NB4 (cell line): Measurements from ENCODE around the gene CSTA.

ENCODE experiments used
- CTCF ChIP-seq: IDR thresholded peaks from one replicate; pipeline ENCODE4 v1.5.1; 2012; ENCODE audit warnings: low read depth, low read length
- MAX ChIP-seq: IDR thresholded peaks from 2 replicates; pipeline ENCODE4 v1.6.1; 2011; ENCODE audit warnings: low read depth, low read length
- MYC ChIP-seq: IDR thresholded peaks from 2 replicates; pipeline ENCODE4 v1.6.1; 2011; ENCODE audit warnings: low read depth, low read length
- POLR2A ChIP-seq: IDR thresholded peaks from 2 replicates; pipeline ENCODE4 v1.6.1; 2011; ENCODE audit warnings: mild to moderate bottlenecking; ENCODE audit not compliant: insufficient read length; ENCODE audit errors: extremely low read depth

- no peak for TF ChIP-seq CTCF
- TF ChIP-seq POLR2A = no peak
- TF ChIP-seq MYC = no peak
- no peak for TF ChIP-seq MAX
Measured at GRCh38 chr3:122358703-122359032, 33.6 kb downstream of the CSTA start.
